ENCODE results near the gene ADORA2A.

- TF ChIP-seq CTCF (IDR thresholded peaks at IDR 0.05) (no peak), JAZF1 (CRISPR knock-in tag; IDR thresholded peaks at IDR 0.05) (no peak), CREB1 (CRISPR knock-in tag; IDR thresholded peaks at IDR 0.05) (no peak), ATF3 (CRISPR knock-in tag; conservative IDR thresholded peaks at IDR 0.05) (no peak), NR2C2 (CRISPR knock-in tag; IDR thresholded peaks at IDR 0.05) (no peak), GABPB1 (CRISPR knock-in tag; IDR thresholded peaks at IDR 0.05) (no peak), ZNF121 (CRISPR knock-in tag; IDR thresholded peaks at IDR 0.05) (no peak), ZMAT4 (CRISPR knock-in tag; IDR thresholded peaks at IDR 0.05) (no peak), MAX (CRISPR knock-in tag; IDR thresholded peaks at IDR 0.05) (no peak)
Observed at GRCh38 chr22:24401931-24402367, 25.4 kb upstream of the ADORA2A start.

All from WTC11 (cell line).